ENCODE measurements around the gene MT1G. TPM values are rescaled to one million over a fixed set of nuclear protein-coding genes. Genes with fewer than 3 reads are reported as not detected.

MT1G gene
- polyA plus RNA-seq, 1 donor from 2014 or later: not detected

DNA sequence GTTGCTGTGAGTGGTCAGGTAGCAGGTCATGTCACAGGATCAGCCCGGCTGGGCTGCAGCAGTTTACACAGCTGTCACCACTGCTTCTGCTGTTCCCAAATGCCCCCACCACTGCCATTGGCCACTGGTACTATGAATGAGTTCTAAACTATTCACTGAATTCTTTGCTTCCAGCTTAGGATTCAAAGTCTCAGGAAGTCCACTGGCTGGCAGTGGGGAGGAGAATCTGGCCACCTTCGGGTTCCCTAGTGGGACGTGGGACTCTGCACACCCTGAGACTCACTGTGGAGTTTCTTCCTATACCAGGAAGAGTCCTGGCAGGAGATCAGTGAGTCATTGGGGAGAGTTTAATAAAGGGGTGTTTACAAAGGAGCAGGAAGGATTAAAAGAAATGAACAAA lies 21.3 kb upstream of the MT1G start:
- Histone ChIP-seq H3K4me2 (ENCODE audit: low read length) (no peak overlapping the region), H3F3A (ENCODE audit: insufficient read depth, low read length, poor library complexity, severe bottlenecking) (no peaks in the 10 kb centered on the region), H3K79me2 (replicated peaks; ENCODE audit: insufficient read depth, low read length) (no peaks in the 10 kb centered on the region), H3K9me2 (ENCODE audit: insufficient read depth, low read length) (no peaks in the 10 kb centered on the region), H4K20me1 (ENCODE audit: insufficient read depth) (no peaks in the 10 kb centered on the region), H3K9ac (ENCODE audit: low read length) (no peak overlapping the region), H3K36me3 (ENCODE audit: insufficient read depth, low read length) (no peaks in the 10 kb centered on the region), H3K27ac (ENCODE audit: low read length) (no peak overlapping the region), H3K9me3 (ENCODE audit: low read length) (no peaks in the 10 kb centered on the region), H3K4me3 (ENCODE audit: low read length) (no peak overlapping the region), H3K27me3 (ENCODE audit: insufficient read depth, low read depth, low read length) (no peaks in the 10 kb centered on the region), H2AFZ (ENCODE audit: low read depth, low read length) (no peak overlapping the region)
- TF ChIP-seq SMC3 (conservative IDR thresholded peaks at IDR 0.05; ENCODE audit: poor library complexity) (no peak), RAD21 (conservative IDR thresholded peaks at IDR 0.05) (no peak), TAF1 (IDR thresholded peaks at IDR 0.05; ENCODE audit: low read depth) (no peak), MXI1 (conservative IDR thresholded peaks at IDR 0.05; ENCODE audit: poor library complexity, severe bottlenecking) (no peak), EZH2 (IDR thresholded peaks at IDR 0.05; ENCODE audit: borderline replicate concordance, insufficient read depth, low read length, poor library complexity, severe bottlenecking) (no peak)

DNA sequence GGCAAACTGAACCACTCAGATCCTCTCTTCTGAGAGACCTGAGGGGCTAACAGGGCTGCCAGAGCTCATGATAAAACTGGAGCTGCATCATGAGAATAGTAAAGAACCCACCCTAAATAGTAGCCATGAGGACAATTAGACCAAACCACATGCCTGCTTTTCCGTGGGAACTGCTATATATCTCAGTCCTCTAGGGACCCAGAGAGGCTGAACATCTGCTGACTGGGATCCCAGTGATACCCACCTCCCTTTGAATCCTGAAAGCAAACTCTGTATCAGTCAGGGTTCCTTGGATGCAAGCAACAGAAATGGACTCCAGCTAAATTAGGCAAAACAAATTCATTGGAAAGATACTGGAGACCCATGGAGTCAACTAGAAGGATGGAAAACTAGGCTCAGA lies 20.9 kb upstream of the MT1G start:
- Histone ChIP-seq H3K36me3 (ENCODE audit: insufficient read depth, low read length) (no peaks in the 10 kb centered on the region), H4K20me1 (ENCODE audit: insufficient read depth) (no peaks in the 10 kb centered on the region), H3K9me3 (ENCODE audit: low read length) (no peaks in the 10 kb centered on the region), H3K9me2 (ENCODE audit: insufficient read depth, low read length) (no peaks in the 10 kb centered on the region), H3K27me3 (ENCODE audit: insufficient read depth, low read depth, low read length) (peaks cover 3% of the 10 kb centered on the region), H3K4me2 (ENCODE audit: low read length) (no peak overlapping the region), H3K4me3 (ENCODE audit: low read length) (no peak overlapping the region), H2AFZ (ENCODE audit: low read depth, low read length) (no peak overlapping the region), H3K79me2 (replicated peaks; ENCODE audit: insufficient read depth, low read length) (no peaks in the 10 kb centered on the region), H3F3A (ENCODE audit: insufficient read depth, low read length, poor library complexity, severe bottlenecking) (no peaks in the 10 kb centered on the region), H3K9ac (ENCODE audit: low read length) (no peak overlapping the region), H3K27ac (ENCODE audit: low read length) (no peak overlapping the region)
- no peak for TF ChIP-seq RAD21 (conservative IDR thresholded peaks at IDR 0.05)
- TF ChIP-seq EZH2 (IDR thresholded peaks at IDR 0.05; ENCODE audit: borderline replicate concordance, insufficient read depth, low read length, poor library complexity, severe bottlenecking): no peak
- no peak for TF ChIP-seq MXI1 (conservative IDR thresholded peaks at IDR 0.05; ENCODE audit: poor library complexity, severe bottlenecking)
- TF ChIP-seq EP300 (conservative IDR thresholded peaks at IDR 0.05; ENCODE audit: poor library complexity, severe bottlenecking): no peak
- TF ChIP-seq, protein P1, sequence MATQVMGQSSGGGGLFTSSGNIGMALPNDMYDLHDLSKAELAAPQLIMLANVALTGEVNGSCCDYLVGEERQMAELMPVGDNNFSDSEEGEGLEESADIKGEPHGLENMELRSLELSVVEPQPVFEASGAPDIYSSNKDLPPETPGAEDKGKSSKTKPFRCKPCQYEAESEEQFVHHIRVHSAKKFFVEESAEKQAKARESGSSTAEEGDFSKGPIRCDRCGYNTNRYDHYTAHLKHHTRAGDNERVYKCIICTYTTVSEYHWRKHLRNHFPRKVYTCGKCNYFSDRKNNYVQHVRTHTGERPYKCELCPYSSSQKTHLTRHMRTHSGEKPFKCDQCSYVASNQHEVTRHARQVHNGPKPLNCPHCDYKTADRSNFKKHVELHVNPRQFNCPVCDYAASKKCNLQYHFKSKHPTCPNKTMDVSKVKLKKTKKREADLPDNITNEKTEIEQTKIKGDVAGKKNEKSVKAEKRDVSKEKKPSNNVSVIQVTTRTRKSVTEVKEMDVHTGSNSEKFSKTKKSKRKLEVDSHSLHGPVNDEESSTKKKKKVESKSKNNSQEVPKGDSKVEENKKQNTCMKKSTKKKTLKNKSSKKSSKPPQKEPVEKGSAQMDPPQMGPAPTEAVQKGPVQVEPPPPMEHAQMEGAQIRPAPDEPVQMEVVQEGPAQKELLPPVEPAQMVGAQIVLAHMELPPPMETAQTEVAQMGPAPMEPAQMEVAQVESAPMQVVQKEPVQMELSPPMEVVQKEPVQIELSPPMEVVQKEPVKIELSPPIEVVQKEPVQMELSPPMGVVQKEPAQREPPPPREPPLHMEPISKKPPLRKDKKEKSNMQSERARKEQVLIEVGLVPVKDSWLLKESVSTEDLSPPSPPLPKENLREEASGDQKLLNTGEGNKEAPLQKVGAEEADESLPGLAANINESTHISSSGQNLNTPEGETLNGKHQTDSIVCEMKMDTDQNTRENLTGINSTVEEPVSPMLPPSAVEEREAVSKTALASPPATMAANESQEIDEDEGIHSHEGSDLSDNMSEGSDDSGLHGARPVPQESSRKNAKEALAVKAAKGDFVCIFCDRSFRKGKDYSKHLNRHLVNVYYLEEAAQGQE (IDR thresholded peaks at IDR 0.05; ENCODE audit: borderline replicate concordance): no peak
- TF ChIP-seq, protein P2, sequence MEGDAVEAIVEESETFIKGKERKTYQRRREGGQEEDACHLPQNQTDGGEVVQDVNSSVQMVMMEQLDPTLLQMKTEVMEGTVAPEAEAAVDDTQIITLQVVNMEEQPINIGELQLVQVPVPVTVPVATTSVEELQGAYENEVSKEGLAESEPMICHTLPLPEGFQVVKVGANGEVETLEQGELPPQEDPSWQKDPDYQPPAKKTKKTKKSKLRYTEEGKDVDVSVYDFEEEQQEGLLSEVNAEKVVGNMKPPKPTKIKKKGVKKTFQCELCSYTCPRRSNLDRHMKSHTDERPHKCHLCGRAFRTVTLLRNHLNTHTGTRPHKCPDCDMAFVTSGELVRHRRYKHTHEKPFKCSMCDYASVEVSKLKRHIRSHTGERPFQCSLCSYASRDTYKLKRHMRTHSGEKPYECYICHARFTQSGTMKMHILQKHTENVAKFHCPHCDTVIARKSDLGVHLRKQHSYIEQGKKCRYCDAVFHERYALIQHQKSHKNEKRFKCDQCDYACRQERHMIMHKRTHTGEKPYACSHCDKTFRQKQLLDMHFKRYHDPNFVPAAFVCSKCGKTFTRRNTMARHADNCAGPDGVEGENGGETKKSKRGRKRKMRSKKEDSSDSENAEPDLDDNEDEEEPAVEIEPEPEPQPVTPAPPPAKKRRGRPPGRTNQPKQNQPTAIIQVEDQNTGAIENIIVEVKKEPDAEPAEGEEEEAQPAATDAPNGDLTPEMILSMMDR (IDR thresholded peaks at IDR 0.05; ENCODE audit: poor library complexity, severe bottlenecking): no peak
- TF ChIP-seq POLR2AphosphoS5 (IDR thresholded peaks at IDR 0.05): no peak
- no peak for TF ChIP-seq SMC3 (conservative IDR thresholded peaks at IDR 0.05; ENCODE audit: poor library complexity)
- TF ChIP-seq TAF1 (IDR thresholded peaks at IDR 0.05; ENCODE audit: low read depth): no peak
